Smooth muscle cell (in vitro differentiated cells): ENCODE measurements around the gene DOCK1. TPM values are rescaled to one million over a fixed set of nuclear protein-coding genes. Genes with fewer than 3 reads are reported as not detected.

ENCODE experiments used
- DNase-seq: peaks from one replicate; lab custom pipeline; 2025; ENCODE audit not compliant: unreplicated experiment; lab: John Stamatoyannopoulos, UW
- H2AFZ ChIP-seq: fragments of 200-600 bp; sonication (generic); 2 replicates; pipeline ENCODE4 v1.6.0; 2016; ENCODE audit warnings: antibody characterized with exemption, low read depth, mild to moderate bottlenecking
- H3F3A ChIP-seq: fragments of 200-600 bp; sonication (generic); 2 replicates; pipeline ENCODE4 v1.6.0; 2017; ENCODE audit warnings: antibody characterized with exemption, low read depth
- H3K27ac ChIP-seq: fragments of 200-600 bp; sonication (generic); 2 replicates; pipeline ENCODE4 v1.5.1; 2016; ENCODE audit warnings: low read depth, mild to moderate bottlenecking
- H3K27me3 ChIP-seq: fragments of 200-600 bp; sonication (generic); 2 replicates; pipeline ENCODE4 v1.6.1; 2016; ENCODE audit warnings: low read depth, mild to moderate bottlenecking
- H3K36me3 ChIP-seq: fragments of 200-600 bp; sonication (generic); 2 replicates; pipeline ENCODE4 v1.5.1; 2016; ENCODE audit warnings: low read depth
- H3K4me1 ChIP-seq: fragments of 200-600 bp; sonication (generic); 2 replicates; pipeline ENCODE4 v1.5.1; 2016; ENCODE audit warnings: low read depth
- H3K4me2 ChIP-seq: fragments of 200-600 bp; sonication (generic); 2 replicates; pipeline ENCODE4 v1.6.0; 2016; ENCODE audit warnings: mild to moderate bottlenecking
- H3K4me3 ChIP-seq: fragments of 200-600 bp; sonication (generic); 2 replicates; pipeline ENCODE4 v1.5.1; 2016; ENCODE audit warnings: mild to moderate bottlenecking
- H3K79me2 ChIP-seq: fragments of 200-600 bp; sonication (generic); 2 replicates; pipeline ENCODE4 v1.6.0; 2016; ENCODE audit warnings: low read depth, mild to moderate bottlenecking
- H3K9ac ChIP-seq: fragments of 200-600 bp; sonication (generic); 2 replicates; pipeline ENCODE4 v1.6.0; 2016; ENCODE audit warnings: low read depth
- H3K9me3 ChIP-seq: fragments of 200-600 bp; sonication (generic); replicated peaks from 2 replicates; pipeline ENCODE4 v1.5.1; 2016; ENCODE audit warnings: low read depth
- H4K20me1 ChIP-seq: fragments of 200-600 bp; sonication (generic); 2 replicates; pipeline ENCODE4 v1.6.0; 2016; ENCODE audit warnings: low read depth
- CTCF ChIP-seq: fragments of 200-600 bp; sonication (generic); IDR thresholded peaks from 2 replicates; pipeline ENCODE4 v1.5.1; 2017; ENCODE audit warnings: borderline replicate concordance, mild to moderate bottlenecking, antibody characterized with exemption; ENCODE audit not compliant: insufficient read depth, poor library complexity, severe bottlenecking
- WGBS: methylation state at CpG from one replicate; pipeline ENCODE4 v1.1.7; 2016; ENCODE audit warnings: low lambda C conversion rate; 5-methylcytosine and 5-hydroxymethylcytosine counted together
- polyA plus RNA-seq: library from polyadenylated mRNA; unstranded; fragments of >200 nt; fragmentation: Nextera tagmentation; extraction: Ambion mirVana; gene quantifications from 2 replicates; pipeline ENCODE4 v1.2.1, GENCODE V29; 2016
- total RNA-seq: library from RNA; depleted of rRNA; stranded (reverse); fragments of >200 nt; gene quantifications from 2 replicates; pipeline ENCODE4 v1.2.3, GENCODE V29; 2014

Gene DOCK1
- total RNA-seq, result 37.1 and 51.6 TPM in 2 replicates
- polyA plus RNA-seq, result 18.3 and 18.4 TPM in 2 replicates

GRCh38 chr10:126904818-126905701 lies at the start of gene DOCK1:
DOCK1 (plus strand) TSS chr10:126905428; CDS start chr10:126905518, 90 bp downstream.
- Histone ChIP-seq H3K36me3 (no peaks in the 10 kb centered on the region), H3K4me3 (peak within 1 kb of the TSS; percentile 96), H3K9me3 (no peaks in the 10 kb centered on the region), H3F3A (no peaks in the 10 kb centered on the region), H4K20me1 (peaks cover 37% of the 10 kb centered on the region), H3K27me3 (no peaks in the 10 kb centered on the region), H3K79me2 (peaks cover 34% of the 10 kb centered on the region), H2AFZ (peak within 1 kb of the TSS; percentile 95), H3K9ac (peak within 1 kb of the TSS; percentile 83), H3K4me2 (peak within 1 kb of the TSS; percentile 93), H3K4me1 (peaks cover 8% of the 10 kb centered on the region), H3K27ac (peak within 1 kb of the TSS; percentile 72)
- peak; percentile 20 for DNase-seq
- no peak for TF ChIP-seq CTCF
- WGBS, result 3% methylated on average over 42 of the region's 108 CpGs

GRCh38 chr10:126857178-126857806 lies 47.9 kb upstream of the DOCK1 start:
- DNase-seq, result no peak
- 94% methylated on average over 8 of the region's 8 CpGs for WGBS
- Histone ChIP-seq H3K27me3 (no peaks in the 10 kb centered on the region), H3K4me2 (no peak overlapping the region), H3K9me3 (no peaks in the 10 kb centered on the region), H3K27ac (no peak overlapping the region), H3K79me2 (no peaks in the 10 kb centered on the region), H3F3A (no peaks in the 10 kb centered on the region), H3K36me3 (no peaks in the 10 kb centered on the region), H2AFZ (no peak overlapping the region), H3K4me3 (no peak overlapping the region), H4K20me1 (no peaks in the 10 kb centered on the region), H3K4me1 (no peaks in the 10 kb centered on the region), H3K9ac (no peak overlapping the region)
- TF ChIP-seq CTCF, result no peak

GRCh38 chr10:126867567-126868365 lies 37.5 kb upstream of the DOCK1 start:
- H3K4me1 ChIP-seq, result peaks cover 7% of the 10 kb centered on the region
- peaks cover 4% of the 10 kb centered on the region for H3F3A ChIP-seq
- no peak overlapping the region for H3K9ac ChIP-seq
- no peak overlapping the region for H3K27ac ChIP-seq
- H2AFZ ChIP-seq, result no peak overlapping the region
- no peaks in the 10 kb centered on the region for H3K36me3 ChIP-seq
- H3K4me3 ChIP-seq, result no peak overlapping the region
- H3K27me3 ChIP-seq, result no peaks in the 10 kb centered on the region
- no peak overlapping the region for H3K4me2 ChIP-seq
- H3K9me3 ChIP-seq, result no peaks in the 10 kb centered on the region
- no peak for DNase-seq
- TF ChIP-seq CTCF, result no peak
- 83% methylated on average over 9 of the region's 9 CpGs for WGBS
- H4K20me1 ChIP-seq, result no peaks in the 10 kb centered on the region
- H3K79me2 ChIP-seq, result no peaks in the 10 kb centered on the region
